ENCODE measurements around the gene PDLIM5. TPM values are rescaled to one million over a fixed set of nuclear protein-coding genes. Genes with fewer than 3 reads are reported as not detected.

The PDLIM5 gene
- total RNA-seq, 4 donors from 2014 or later, result 90.8 to 169 (median 121) TPM

GRCh38 chr4:94497690-94498089 is 45.9 kb downstream of the PDLIM5 start:
- no peak for TF ChIP-seq CTCF (IDR thresholded peaks at IDR 0.05; ENCODE audit: low read depth)

GRCh38 chr4:94498502-94498901 is 46.8 kb downstream of the PDLIM5 start:
- no peak for TF ChIP-seq CTCF (IDR thresholded peaks at IDR 0.05; ENCODE audit: low read depth)

GRCh38 chr4:94500685-94501084 is 48.9 kb downstream of the PDLIM5 start:
- TF ChIP-seq CTCF (IDR thresholded peaks at IDR 0.05; ENCODE audit: low read depth), result no peak

GRCh38 chr4:94504545-94504944 is 52.8 kb downstream of the PDLIM5 start:
- TF ChIP-seq CTCF (IDR thresholded peaks at IDR 0.05; ENCODE audit: low read depth), result no peak

- TF ChIP-seq CTCF (IDR thresholded peaks at IDR 0.05; ENCODE audit: low read depth), result no peak
These were observed 55.1 kb downstream of the PDLIM5 start for GRCh38 chr4:94506822-94507221.

- TF ChIP-seq CTCF (IDR thresholded peaks at IDR 0.05; ENCODE audit: low read depth), result no peak
These were observed 55.5 kb downstream of the PDLIM5 start for GRCh38 chr4:94507281-94507680.

GRCh38 chr4:94507708-94508107 is 56.0 kb downstream of the PDLIM5 start:
- no peak for TF ChIP-seq CTCF (IDR thresholded peaks at IDR 0.05; ENCODE audit: low read depth)
